Hepatocyte (in vitro differentiated cells): ENCODE results near the gene KBTBD13.
A peak's percentile ranks its signal among the peaks of the same experiment; 100 is the strongest.

ENCODE experiments used
- EZH2 ChIP-seq: fragments of 200-600 bp; sonication (generic); IDR thresholded peaks from 2 replicates; pipeline ENCODE4 v1.6.1; 2016; ENCODE audit warnings: antibody characterized with exemption, mild to moderate bottlenecking, borderline replicate concordance
- TF ChIP-seq, protein P1 (sequence below): fragments of 200-600 bp; sonication (generic); IDR thresholded peaks from 2 replicates; pipeline ENCODE4 v1.5.1; 2016; ENCODE audit warnings: antibody characterized with exemption, mild to moderate bottlenecking; ENCODE audit not compliant: poor library complexity

- TF ChIP-seq, protein P1, sequence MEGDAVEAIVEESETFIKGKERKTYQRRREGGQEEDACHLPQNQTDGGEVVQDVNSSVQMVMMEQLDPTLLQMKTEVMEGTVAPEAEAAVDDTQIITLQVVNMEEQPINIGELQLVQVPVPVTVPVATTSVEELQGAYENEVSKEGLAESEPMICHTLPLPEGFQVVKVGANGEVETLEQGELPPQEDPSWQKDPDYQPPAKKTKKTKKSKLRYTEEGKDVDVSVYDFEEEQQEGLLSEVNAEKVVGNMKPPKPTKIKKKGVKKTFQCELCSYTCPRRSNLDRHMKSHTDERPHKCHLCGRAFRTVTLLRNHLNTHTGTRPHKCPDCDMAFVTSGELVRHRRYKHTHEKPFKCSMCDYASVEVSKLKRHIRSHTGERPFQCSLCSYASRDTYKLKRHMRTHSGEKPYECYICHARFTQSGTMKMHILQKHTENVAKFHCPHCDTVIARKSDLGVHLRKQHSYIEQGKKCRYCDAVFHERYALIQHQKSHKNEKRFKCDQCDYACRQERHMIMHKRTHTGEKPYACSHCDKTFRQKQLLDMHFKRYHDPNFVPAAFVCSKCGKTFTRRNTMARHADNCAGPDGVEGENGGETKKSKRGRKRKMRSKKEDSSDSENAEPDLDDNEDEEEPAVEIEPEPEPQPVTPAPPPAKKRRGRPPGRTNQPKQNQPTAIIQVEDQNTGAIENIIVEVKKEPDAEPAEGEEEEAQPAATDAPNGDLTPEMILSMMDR, result peak; percentile 42
- TF ChIP-seq EZH2, result no peak
Observed at GRCh38 chr15:65085990-65086679, 9.6 kb downstream of the KBTBD13 start.
